Vagina (tissue), 2 donors: ENCODE data around the gene TRIM65.

Source experiments
- CTCF ChIP-seq, 3 experiments: fragments of 450-650 bp in 2 of 3; fragments of 200-600 bp in 1 of 3; sonication (generic) in 1 of 3; IDR thresholded peaks; one replicate each; pipeline ENCODE4 v1.5.1; 2017 to 2019; ENCODE audit warnings: antibody characterized with exemption in 3 of 3, mild to moderate bottlenecking in 2 of 3, moderate library complexity in 2 of 3
- POLR2AphosphoS5 ChIP-seq, 2 donors: sonication (generic); formaldehyde crosslinking; IDR thresholded peaks; one replicate each; pipeline ENCODE4 v1.9.0; 2017; ENCODE audit warnings: antibody characterized with exemption in 2 of 2, mild to moderate bottlenecking in 2 of 2, low read depth in 1 of 2; ENCODE audit not compliant: insufficient read depth in 1 of 2

- TF ChIP-seq CTCF (IDR thresholded peaks at IDR 0.05) (no peak), POLR2AphosphoS5 (IDR thresholded peaks at IDR 0.05; ENCODE audit: insufficient read depth in 1 of 2, low read depth in 1 of 2) (peak; percentile 15 to 65)
Measured at GRCh38 chr17:75869282-75870141, 27.2 kb downstream of the TRIM65 start.
